Endothelial cell of hepatic sinusoid (primary cell): ENCODE measurements around the gene DHX40.
"Not testable (repeated sequence)": the region's sequence is repeated elsewhere in the genome, so short reads cannot be mapped to it uniquely, and the experiment has no call there.

Source experiments
- in situ Hi-C: cut with HindIII; loops from 2 replicates; pipeline ENCODE4 v1.10.0; 2017; ENCODE audit warnings: low sequenced_read_pairs

The DHX40 gene

DNA sequence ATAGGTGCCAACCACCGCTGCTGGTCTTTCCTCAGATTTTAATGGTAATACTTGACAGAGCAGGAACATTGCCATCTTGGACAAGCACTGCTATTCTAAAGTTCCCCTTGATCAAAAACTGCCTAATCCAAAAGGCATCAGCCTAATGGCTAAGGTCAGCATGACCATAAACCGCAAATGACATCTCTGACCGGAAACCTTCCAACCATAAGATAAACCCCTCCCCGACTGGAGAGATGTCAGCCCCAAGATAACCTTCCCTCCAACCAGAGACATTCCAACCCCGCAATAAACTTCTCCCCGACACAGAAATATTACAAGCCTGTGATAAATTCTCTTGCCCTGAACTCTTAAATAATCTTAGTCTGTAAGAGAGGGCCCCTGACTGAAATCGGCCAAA is 7.4 kb upstream of the DHX40 start:
- in situ Hi-C loops, result no loop called here

DNA sequence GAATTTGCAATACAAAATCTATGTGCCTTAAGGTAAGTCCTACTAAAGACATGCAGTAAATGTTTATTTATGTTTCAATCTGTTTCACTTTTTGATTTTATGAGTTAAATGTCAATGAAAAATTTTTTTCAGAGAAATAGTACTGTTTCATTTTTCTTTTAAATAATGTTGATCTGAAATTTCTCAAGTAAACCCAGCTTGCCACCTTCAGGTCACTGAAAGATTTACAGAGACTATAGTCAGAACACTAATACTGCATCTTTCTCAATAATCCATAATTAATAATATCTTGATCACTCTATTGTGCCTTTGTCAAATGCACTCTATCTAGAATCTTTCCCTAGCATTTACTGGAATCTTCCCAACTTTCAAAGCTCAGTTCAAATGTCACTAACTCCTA is 6.5 kb upstream of the DHX40 start:
- in situ Hi-C loops, result no loop called here

DNA sequence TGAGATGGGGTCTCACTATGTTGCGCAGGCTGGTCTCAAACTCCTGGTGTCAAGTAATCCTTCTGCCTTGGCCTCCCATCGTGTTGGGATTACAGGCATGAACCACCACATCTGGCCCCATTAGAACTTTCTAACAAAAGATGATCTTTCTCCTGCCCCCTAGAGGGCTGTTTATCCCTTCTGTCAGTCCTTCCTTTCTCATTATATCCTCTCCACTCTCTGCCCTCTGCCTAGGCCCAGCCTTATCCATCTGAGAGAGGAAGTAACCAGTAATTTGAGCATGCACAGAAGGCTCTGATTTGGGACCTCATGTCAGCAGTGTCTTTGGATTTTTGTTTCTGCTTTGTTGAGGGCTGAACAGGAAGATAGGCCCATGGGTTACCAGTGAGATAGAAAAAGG is 4.4 kb upstream of the DHX40 start:
- in situ Hi-C loops, result no loop called here

DNA sequence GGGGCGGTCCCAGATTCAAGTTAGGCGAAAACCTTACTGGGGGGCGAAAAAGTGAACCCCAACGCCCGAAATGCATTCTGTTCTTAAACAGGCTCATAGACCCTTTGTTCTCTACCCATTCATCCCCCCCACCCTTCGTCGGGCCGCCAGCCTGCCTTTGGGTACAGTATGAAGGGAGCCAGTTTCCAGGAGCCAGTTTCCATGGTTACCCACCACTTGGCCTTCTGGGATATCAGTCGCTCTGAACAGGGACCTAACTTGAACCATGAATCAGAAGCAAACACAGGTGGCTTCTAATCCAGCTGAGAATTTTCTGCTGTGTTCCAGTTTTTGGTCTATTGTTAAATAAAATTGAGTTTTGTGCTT is 532 bp downstream of the DHX40 start:
- in situ Hi-C loops, result no loop called here

DNA sequence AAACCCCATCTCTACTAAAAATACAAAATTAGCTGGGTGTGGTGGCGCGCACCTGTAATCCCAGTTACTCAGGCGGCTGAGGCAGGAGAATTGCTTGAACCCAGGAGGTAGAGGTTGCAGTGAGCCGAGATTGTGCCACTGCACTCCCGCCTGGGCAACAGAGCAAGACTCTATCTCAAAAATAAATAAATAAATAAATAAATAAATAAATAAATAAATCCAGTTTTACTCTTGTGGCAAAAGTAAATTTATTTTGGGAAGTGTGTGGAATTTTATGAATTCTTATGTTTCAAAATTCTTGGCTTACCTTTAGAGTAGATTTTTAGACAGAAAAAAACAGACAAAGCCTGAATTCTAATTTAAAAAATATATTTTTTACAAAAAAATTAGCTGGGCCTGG is 3.7 kb downstream of the DHX40 start:
- in situ Hi-C loops, result not testable (repeated sequence)

DNA sequence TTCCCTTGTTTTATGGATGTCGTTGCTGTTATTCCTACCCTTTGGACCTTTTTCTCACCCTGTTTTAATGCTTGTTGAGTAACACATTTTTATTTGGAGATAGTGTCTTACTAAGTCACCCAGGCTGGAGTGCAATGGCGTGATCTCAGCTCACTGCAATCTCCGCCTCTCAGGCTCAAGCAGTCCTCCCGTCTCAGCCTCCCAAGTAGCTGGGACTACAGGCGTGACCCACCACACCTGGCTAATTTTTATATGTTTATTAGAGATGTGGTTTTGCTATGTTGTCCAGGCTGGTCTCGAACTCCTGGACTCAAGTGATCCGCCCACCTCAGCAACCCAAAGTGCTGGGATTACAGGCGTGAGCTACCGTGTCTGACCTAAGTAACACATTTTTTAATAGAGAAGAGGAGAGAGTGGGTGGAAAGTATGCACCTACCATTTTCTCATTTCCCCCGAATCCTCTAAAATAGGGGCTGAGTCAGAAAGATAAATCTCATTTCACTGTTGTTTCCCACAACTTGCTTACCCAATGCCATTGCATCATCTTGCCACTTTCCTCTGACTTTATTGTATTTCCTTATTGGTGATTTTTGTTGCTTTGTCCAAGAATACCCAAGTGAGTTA is 7.0 kb downstream of the DHX40 start:
- in situ Hi-C loops, result no loop called here

DNA sequence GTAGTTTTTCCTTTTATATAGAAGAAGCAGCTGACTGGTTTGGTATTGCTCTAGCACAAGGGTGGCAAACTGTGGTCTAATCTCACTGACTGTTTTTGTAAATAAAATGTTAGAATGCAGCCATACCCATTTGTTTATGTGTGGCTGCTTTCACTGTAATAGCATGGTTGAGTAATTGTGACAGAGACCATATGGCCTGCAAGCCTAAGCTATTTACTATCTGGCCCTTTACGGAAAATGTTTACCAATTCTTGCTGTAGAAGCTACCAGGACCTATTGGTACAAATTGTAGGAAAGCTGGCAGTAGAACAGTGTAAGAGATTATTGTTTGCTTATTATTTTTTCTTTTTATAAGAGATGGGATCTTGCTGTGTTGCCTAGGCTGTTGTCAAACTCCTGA is 18.8 kb downstream of the DHX40 start:
- in situ Hi-C loops, result not testable (repeated sequence)

DNA sequence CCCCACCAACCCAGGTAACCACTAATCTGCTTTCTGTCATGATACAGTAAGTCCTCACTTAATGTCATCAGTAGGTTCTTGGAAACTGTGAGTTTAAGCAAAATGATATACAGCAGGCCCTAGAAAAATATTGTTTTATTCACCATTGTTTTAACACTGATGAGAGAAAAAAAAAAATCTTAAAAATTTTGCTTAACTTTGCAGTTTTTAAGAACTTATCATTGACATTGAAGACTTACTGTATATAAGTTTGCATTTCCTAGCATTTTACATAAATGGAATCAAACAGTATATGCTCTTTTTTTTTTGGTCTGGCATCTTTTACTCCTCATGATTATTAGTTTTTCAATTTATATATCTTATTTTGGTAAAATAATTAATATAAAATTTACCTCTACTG is 34.8 kb downstream of the DHX40 start:
- in situ Hi-C loops, result no loop called here

DNA sequence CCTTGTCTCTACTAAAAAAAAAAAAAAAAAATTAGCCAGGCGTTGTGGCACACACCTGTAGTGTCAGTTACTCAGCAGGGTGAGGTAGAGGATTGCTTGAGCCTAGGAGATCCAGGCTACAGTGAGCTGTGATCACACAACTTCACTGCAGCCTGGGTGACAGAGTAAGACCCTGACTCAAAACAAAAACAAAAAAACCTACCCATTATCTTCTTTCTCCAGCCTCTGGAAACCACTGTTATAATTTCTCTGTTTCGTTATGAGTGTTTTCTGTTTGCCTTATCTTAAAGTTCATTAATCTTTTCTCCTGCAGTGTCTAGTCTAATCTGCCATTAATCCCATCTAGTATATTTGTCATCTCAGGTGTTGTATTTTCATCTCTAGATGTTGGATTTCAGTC is 35.7 kb downstream of the DHX40 start:
- in situ Hi-C loops, result no loop called here

DNA sequence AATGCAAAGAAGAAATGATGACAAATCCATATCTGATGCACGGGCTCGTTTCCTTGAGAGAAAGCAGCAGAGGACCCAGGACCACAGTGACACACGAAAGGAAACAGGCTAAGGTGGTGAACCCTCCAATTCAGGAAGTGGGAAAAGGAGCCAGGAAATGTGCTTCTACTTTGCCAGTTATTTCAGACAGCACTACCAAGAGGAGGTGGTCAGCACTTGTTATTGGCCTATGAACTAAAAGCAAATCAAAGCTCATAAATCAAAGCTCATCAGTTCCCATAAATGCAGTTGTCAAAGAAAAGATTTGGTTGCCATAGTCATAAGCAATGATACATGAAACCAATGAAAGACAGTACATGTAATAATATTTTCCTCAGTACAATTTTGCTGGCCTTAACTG is 41.7 kb downstream of the DHX40 start:
- in situ Hi-C loops, result no loop called here

DNA sequence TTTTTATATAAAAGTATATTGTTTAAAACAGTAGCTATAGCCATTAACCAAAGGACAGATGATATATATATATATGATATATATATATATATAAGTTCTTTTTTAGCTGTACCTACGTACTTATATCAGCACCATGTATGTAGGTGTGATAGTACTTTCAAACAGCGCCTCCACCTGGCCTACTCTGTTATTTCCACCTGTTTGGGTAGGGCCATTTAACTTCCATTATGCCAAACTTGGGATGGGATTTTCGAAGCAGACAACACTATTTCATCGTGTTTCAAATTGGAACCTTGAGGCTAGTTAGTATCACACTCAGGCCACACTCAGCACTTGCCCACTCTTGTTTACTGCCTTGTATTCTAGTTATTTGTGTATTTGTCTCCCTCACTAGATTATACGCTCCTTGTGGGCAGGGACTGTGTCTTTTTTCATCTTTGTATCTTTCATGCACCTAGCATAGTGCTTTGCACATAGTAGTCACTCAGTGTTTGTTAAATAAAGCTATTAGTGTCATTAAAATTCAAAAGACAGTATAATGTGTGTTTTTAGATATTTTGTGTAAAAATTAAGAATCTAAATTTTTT is 42.5 kb downstream of the DHX40 start:
- in situ Hi-C loops, result no loop called here

DNA sequence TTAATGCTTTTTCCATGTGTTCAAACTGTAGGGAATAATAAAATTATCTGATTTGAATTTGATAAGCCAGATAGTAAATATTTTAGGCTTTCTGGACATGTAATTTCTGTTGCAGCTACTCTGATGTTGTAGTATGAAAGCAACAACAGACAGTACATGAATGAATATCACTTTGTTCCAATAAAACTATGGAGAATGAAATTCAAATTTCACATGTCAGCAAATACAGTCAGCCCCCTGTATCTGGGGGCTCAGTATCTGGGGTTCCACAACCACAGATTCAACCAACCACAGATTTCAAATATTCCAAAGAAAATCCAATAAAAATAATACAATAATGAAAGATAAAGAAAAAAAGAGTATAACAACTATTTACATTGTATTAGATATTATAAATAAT is 46.1 kb downstream of the DHX40 start:
- in situ Hi-C loops, result no loop called here

DNA sequence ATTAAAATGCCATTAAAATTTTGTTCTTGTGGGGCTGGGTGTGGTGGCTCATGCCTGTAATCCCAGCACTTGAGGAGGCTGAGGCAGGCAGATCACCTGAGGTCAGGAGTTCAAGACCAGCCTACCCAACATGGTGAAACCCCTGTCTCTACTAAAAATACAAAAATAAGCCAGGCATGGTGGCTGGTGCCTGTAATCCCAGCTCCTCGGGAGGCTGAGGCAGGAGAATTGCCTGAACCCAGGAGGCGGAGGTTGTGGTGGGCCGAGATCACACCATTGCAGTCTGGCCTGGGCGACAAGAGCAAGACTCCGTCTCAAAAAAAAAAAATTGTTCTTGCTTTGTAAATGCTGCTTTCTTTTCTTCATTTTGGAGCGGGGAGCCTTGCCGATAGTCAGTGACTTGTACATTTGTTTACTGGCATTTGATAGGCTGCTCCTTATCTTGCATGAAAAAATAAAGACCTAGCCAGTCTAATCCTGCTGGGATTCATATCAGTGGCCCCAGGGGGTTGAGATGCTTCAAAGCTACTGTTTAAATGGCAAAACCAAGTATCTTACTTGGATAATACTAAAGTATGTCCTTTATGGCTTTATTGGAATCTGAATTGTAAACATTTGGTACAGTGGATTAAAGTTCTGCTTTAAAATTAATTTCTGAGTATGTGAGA is 51.0 kb downstream of the DHX40 start:
- in situ Hi-C loops, result no loop called here

DNA sequence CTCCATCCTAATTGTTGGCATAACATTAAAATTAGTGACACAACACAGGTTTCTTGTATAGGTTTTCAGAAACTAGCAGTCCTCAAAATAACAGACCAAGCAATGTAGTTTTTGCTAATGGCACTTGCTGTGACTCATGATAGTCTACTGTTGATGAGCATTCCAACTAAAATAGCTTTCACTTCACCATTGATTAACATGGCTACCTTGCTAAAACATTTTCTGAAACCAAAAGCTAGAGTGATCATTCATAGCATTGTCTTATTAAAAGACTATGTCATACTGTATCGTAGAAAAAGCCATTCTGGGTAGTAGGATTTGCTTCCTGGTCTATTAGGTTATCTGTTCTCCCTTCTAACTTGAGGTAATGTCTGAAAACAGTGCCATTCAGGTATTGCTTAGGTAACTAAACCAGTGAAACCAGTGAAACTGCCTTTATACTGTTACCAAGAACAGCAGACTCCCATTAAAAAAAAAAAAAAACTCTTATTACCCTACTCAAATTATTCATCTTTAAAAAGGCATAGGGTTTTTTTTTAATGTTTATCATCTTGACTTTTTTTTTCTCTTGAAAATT is 51.8 kb downstream of the DHX40 start:
- in situ Hi-C loops, result no loop called here

DNA sequence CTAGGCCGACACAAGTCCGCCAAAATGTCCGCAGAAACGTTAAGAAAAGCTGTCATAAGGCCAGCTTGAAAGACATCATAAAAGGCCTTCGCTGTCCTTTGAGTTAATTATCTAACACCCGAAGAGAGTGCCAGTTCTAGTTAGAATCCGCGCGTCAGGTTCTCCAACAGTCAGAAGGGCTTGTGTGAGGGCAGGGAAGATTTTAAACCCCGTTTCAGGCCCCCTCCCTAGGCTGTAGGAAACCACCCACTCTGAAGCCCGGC is 53.6 kb downstream of the DHX40 start:
- in situ Hi-C loops, result no loop called here

DNA sequence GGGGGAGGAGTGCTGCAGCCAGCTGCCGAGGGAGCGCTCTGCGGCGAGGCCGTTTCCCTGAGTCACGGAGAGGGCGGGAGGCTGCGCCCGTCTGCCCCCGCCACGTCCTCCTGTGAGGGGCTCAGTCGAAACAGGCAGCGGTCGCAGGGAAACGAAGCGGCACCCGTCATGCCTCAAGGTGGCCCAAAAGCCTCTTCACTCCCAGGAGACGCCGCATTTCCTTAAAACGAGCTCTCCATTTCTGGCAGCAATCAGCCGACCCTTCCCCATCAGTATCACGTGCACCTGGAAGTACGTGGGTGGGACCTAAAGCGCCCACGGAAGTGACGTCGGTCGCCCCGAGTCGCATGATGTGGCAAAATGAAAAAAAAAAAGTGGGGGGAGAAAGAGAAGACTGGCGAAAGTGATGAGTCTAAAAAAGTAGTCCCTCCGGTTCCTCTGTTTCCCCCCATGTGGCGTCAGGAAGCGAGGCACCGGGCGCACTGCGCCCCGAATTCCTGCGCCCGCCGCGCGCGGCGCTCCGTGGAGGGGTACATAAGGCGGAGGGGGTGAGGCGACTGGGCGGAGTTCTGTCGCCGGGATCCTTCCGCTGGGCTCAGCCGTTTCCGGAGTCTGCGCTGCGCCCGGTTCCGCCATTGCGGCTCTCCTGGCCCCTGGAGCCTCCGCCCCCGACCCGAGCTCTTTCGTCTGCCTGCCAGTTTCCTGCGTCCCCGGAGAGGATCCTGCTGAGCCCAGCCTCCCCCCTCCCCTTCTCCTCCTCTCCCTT is 54.1 kb downstream of the DHX40 start, which contains the start of gene CLTC:
CLTC (plus strand) TSS at position 598 of the 766 bp plus-strand sequence. CDS start 237 bp downstream, outside the sequence.
- in situ Hi-C loops, result loop anchor here (5.0 to 10.0 kb wide), 5 partner anchors 48 to 415 kb away; no protein-coding TSS in a partner anchor

DNA sequence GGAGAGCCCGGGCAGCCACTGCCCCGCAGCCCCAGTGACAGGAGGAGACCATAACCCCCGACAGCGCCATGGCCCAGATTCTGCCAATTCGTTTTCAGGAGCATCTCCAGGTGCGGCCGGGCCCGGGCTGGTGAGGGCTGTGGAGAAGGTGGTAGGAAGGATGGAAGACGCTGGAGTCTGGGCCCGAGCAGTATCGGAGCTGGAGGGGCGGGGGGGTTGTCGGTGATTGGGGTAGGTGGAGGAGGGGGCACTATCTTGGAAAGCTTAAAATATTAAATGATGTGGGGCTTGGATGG is 54.6 kb downstream of the DHX40 start:
- in situ Hi-C loops, result loop anchor here (5.0 to 10.0 kb wide), 5 partner anchors 47 to 415 kb away; no protein-coding TSS in a partner anchor

DNA sequence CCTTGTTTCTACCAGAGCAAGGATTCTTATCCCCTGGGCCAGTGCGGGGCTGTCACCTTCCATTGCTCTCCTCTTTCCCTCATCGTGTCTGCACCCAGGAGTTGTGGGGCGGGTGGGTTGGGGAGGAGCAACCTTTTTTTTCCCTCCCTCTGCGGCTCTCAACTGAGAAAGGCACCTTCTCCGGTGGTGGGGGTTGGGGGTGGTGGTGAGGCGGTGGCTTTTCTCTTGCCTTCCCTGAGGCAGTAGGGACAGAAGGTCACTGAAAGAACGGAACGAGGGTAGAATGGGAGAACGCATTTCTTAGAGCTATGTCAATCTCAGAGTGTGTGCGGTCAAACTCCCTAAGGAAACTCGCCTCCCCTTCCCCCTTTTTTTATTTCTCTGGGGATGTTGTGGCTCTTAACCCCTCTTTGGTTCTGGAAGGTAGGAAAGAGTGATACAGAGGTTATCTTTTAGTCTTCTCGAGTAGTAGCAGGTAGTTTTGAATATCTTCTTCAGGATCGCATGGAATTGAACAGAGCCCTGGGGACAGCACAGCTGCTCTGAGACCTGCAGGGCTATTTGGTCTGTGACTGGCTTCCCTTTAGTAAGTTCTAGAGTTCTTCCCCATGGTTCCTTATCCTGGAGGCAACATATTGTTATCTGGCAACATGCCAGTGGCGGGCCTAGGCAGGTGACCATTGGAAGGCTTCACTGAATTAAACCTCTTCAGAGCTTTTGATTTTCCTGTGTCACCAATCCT is 55.3 kb downstream of the DHX40 start:
- in situ Hi-C loops, result loop anchor here (5.0 to 10.0 kb wide), 5 partner anchors 47 to 414 kb away; no protein-coding TSS in a partner anchor

DNA sequence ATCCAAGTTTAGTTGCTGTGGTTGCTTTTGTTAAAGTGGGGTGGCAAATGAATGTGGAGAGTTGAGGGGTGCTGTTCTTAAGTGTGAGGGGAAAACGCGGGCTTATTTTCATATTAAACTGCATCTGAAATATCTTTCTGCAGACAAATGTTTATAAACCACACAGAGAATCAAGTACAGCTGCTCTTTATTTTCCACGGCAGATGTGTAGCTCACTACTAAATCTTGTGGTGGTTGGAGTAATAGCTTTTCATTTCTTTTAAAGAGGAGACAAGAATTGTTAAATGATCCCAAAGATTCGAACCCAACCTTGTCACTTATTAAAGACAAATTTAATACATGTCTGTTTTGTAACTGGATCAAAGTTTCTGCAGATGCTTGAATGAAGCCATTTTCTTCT is 56.4 kb downstream of the DHX40 start:
- in situ Hi-C loops, result loop anchor here (5.0 to 10.0 kb wide), 5 partner anchors 46 to 413 kb away; no protein-coding TSS in a partner anchor

DNA sequence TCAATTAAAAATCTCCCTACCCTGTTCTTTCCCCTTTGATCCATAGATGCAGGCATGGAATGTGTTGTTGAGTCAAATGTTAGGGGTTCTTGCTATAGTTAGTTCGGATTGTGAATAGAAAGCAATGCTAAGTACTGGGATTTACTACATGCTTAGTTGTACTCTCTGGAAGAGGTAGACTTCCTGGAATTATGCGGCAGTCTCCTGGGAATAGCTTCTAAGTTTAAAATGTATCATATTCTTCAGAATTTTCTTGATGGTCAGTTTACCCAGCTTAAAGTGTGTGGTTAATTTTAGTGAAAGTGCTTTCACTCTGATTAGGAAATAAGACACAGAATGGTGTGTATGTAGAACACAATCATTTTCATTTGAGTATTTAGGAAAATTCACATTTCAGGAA is 57.7 kb downstream of the DHX40 start:
- in situ Hi-C loops, result loop anchor here (5.0 to 10.0 kb wide), 5 partner anchors 44 to 412 kb away; no protein-coding TSS in a partner anchor

DNA sequence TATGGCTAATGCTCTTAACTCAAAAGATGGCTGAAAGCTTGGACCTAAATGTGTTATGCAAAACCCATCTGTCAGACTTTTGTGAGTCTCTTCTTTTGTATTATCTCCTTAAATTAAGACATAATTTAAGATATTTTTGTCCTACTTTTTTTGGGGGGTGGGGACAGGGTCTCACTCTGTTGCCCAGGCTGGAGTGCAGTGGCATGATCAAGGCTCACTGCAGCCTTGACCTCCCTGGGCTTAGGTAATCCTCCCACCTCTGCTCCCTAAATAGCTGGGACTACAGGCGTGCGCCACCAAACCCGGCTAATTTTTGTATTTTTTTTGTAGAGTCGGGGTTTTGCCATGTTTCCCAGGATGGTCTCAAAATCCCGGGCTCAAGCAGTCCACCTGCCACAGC is 61.3 kb downstream of the DHX40 start:
- in situ Hi-C loops, result loop anchor here (10.0 kb wide), 4 partner anchors 82 to 408 kb away; no protein-coding TSS in a partner anchor
